GM23338 (cell line): ENCODE data around the gene TXNDC2. TPM values are rescaled to one million over a fixed set of nuclear protein-coding genes. Genes with fewer than 3 reads are reported as not detected.

ENCODE experiments used
- ATAC-seq: fragments of 200-7000 bp; cut with Tn5 transposase; 3 replicates; pipeline ENCODE4 v1.9.1; 2020
- DNase-seq: peaks from one replicate; pipeline ENCODE4 v3.0.0-alpha.2; 2015; ENCODE audit warnings: low spot score
- H2AFZ ChIP-seq: fragments of 200-600 bp; sonication (generic); 2 replicates; pipeline ENCODE4 v1.8.0; 2016; ENCODE audit warnings: antibody characterized with exemption, mild to moderate bottlenecking, moderate library complexity
- H3F3A ChIP-seq: fragments of 200-600 bp; sonication (generic); replicated peaks from 2 replicates; pipeline ENCODE4 v1.8.0; 2017; ENCODE audit warnings: antibody characterized with exemption, mixed run types, low read depth
- H3K27ac ChIP-seq: fragments of 200-600 bp; sonication (generic); 2 replicates; pipeline ENCODE4 v1.6.1; 2016; ENCODE audit warnings: low read depth
- H3K27me3 ChIP-seq: fragments of 200-600 bp; sonication (generic); 2 replicates; pipeline ENCODE4 v1.8.0; 2016; ENCODE audit warnings: mild to moderate bottlenecking, mixed run types, moderate library complexity; ENCODE audit not compliant: insufficient read depth
- H3K36me3 ChIP-seq: fragments of 200-600 bp; sonication (generic); 2 replicates; pipeline ENCODE4 v1.8.0; 2016; ENCODE audit warnings: mild to moderate bottlenecking; ENCODE audit not compliant: insufficient read depth
- H3K4me1 ChIP-seq: fragments of 200-600 bp; sonication (generic); 2 replicates; pipeline ENCODE4 v1.8.0; 2016; ENCODE audit warnings: mild to moderate bottlenecking, moderate library complexity; ENCODE audit not compliant: insufficient read depth
- H3K4me2 ChIP-seq: fragments of 200-600 bp; sonication (generic); 2 replicates; pipeline ENCODE4 v1.7.1; 2017; ENCODE audit warnings: mixed run types
- H3K4me3 ChIP-seq: fragments of 200-600 bp; sonication (generic); 2 replicates; pipeline ENCODE4 v1.6.1; 2016; ENCODE audit warnings: mixed run types
- H3K79me2 ChIP-seq: fragments of 200-600 bp; sonication (generic); replicated peaks from 2 replicates; pipeline ENCODE4 v1.8.0; 2017; ENCODE audit warnings: mild to moderate bottlenecking; ENCODE audit not compliant: insufficient read depth
- H3K9me2 ChIP-seq: fragments of 200-600 bp; sonication (generic); 2 replicates; pipeline ENCODE4 v1.8.0; 2017; ENCODE audit not compliant: insufficient read depth
- H4K20me1 ChIP-seq: fragments of 200-600 bp; sonication (generic); replicated peaks from 2 replicates; pipeline ENCODE4 v1.8.0; 2017; ENCODE audit warnings: mild to moderate bottlenecking; ENCODE audit not compliant: insufficient read depth
- H3K27ac Mint-ChIP-seq: 2 replicates; pipeline ENCODE4 v1.8.0; 2020; ENCODE audit warnings: inconsistent platforms, mild to moderate bottlenecking, moderate library complexity, mixed read lengths
- H3K27me3 Mint-ChIP-seq: 3 replicates; pipeline ENCODE4 v1.8.0; 2022; ENCODE audit warnings: low read depth, mild to moderate bottlenecking, moderate library complexity, mixed read lengths, inconsistent platforms; ENCODE audit not compliant: insufficient read depth, poor library complexity
- H3K36me3 Mint-ChIP-seq: 3 replicates; pipeline ENCODE4 v1.8.0; 2021; ENCODE audit warnings: low read depth, mild to moderate bottlenecking, inconsistent platforms, moderate library complexity, mixed read lengths
- H3K4me1 Mint-ChIP-seq: 3 replicates; pipeline ENCODE4 v1.8.0; 2020; ENCODE audit warnings: mild to moderate bottlenecking, inconsistent platforms, mixed read lengths
- H3K4me3 Mint-ChIP-seq: 3 replicates; pipeline ENCODE4 v1.8.0; 2021; ENCODE audit warnings: moderate library complexity, mild to moderate bottlenecking, inconsistent platforms, mixed read lengths
- H3K9me3 Mint-ChIP-seq: 3 replicates; pipeline ENCODE4 v1.8.0; 2020; ENCODE audit warnings: moderate library complexity, mild to moderate bottlenecking, inconsistent platforms, mixed read lengths
- CREB1 ChIP-seq: fragments of 250-450 bp; sonication (Bioruptor Pico); IDR thresholded peaks from 2 replicates; pipeline ENCODE4 v1.5.0; 2020; ENCODE audit warnings: low read depth, mild to moderate bottlenecking, moderate library complexity
- CTCF ChIP-seq, 2 experiments: fragments of 200-600 bp in 1 of 2; sonication (generic) in 1 of 2; conservative IDR thresholded peaks; 2 replicates each; pipeline versions ENCODE4 v1.5.1 to v1.6.1; 2016 to 2017; ENCODE audit warnings: antibody characterized with exemption in 2 of 2, low read depth in 2 of 2, mild to moderate bottlenecking in 2 of 2, moderate library complexity in 1 of 2
- EZH2 ChIP-seq: fragments of 200-600 bp; sonication (generic); IDR thresholded peaks from one replicate; pipeline ENCODE4 v1.8.0; 2017; ENCODE audit warnings: antibody characterized with exemption, mild to moderate bottlenecking, low read depth; ENCODE audit not compliant: unreplicated experiment
- EZH2phosphoT487 ChIP-seq: fragments of 200-600 bp; sonication (generic); IDR thresholded peaks from one replicate; pipeline ENCODE4 v1.8.1; 2018; ENCODE audit warnings: antibody characterized with exemption; ENCODE audit not compliant: unreplicated experiment
- JUNB ChIP-seq: IDR thresholded peaks from one replicate; pipeline ENCODE4 v1.6.1; 2016; ENCODE audit warnings: antibody characterized with exemption; ENCODE audit not compliant: unreplicated experiment
- NANOG ChIP-seq: IDR thresholded peaks from 2 replicates; pipeline ENCODE4 v1.6.1; 2016; ENCODE audit warnings: antibody characterized with exemption, borderline replicate concordance
- REST ChIP-seq: IDR thresholded peaks from one replicate; pipeline ENCODE4 v1.6.1; 2018; ENCODE audit warnings: antibody characterized with exemption; ENCODE audit not compliant: unreplicated experiment
- STAT1 ChIP-seq: IDR thresholded peaks from one replicate; pipeline ENCODE4 v1.6.1; 2016; ENCODE audit warnings: antibody characterized with exemption; ENCODE audit not compliant: unreplicated experiment
- ZNF114 ChIP-seq: fragments of 250-450 bp; sonication (Bioruptor Pico); IDR thresholded peaks from 2 replicates; pipeline ENCODE4 v1.5.0; 2020; ENCODE audit warnings: mild to moderate bottlenecking, moderate library complexity
- ZNF331 ChIP-seq: fragments of 250-450 bp; sonication (Bioruptor Pico); IDR thresholded peaks from 2 replicates; pipeline ENCODE4 v1.5.0; 2020; ENCODE audit warnings: low read depth, mild to moderate bottlenecking, moderate library complexity
- polyA plus RNA-seq: library from polyadenylated mRNA; unstranded; fragments of >200 nt; fragmentation: Nextera tagmentation; extraction: Ambion mirVana; gene quantifications from 2 replicates; pipeline ENCODE4 v1.2.1, GENCODE V29; 2016
- total RNA-seq: library from RNA; depleted of rRNA; stranded (reverse); fragments of >200 nt; shearing (Covaris generic); gene quantifications from 2 replicates; pipeline ENCODE4 v1.2.3, GENCODE V29; 2014
- TF ChIP-seq, protein P1 (sequence below): IDR thresholded peaks from 2 replicates; pipeline ENCODE4 v1.6.1; 2016; ENCODE audit warnings: antibody characterized with exemption

Gene TXNDC2
- total and polyA plus RNA-seq, 2 experiments from 2014 or later, result 0.16 TPM; not detected in 1

DNA sequence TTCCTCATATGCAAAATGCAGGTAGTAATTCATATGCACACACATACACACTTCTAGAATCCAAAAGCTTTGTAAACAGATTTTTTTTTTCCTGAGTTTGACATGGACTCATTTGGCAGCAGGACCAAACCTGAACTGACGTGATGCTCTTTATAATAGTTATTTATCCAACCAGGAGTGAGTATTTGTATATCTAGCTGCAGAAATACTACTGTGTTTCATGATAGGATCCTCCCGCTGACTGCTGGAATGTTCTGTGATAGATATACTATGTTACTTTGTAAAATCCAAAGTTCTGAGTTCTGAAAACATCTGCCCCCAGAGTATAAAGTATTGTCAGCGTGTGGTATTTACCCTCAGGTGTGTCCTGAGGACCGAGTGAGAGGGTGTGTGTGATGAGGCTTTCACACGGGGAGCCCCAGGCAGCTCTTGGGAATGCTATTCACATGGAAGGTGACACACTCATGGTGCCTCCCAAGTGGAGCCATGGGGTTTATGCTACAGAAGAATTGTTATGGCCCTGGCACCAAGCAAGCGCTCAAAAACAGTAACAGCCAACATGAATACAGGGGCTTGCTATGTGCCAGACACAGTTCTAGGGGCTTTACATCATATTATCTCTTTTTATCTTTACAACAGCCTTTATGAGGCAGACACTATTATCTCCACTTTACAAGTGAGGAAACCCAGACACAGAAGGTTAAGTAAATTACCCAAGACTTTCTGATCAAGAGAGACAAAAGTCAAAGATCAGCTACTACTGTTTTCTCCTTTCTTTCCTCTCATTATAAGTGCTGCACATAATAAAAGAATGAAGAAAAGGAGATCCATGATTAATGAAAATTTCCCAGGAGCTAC is 16.7 kb upstream of the TXNDC2 start:
- H2AFZ ChIP-seq, result peak overlapping the region; percentile 97; the same call in 1 of the 2 replicates
- no peaks in the 10 kb centered on the region for H3K9me2 ChIP-seq
- peaks cover 11% of the 10 kb centered on the region; the same call in 1 of the 2 replicates for H3K36me3 ChIP-seq
- Mint-ChIP-seq H3K9me3 (peaks cover 22% of the 10 kb centered on the region), H3K36me3 (peaks cover 16% of the 10 kb centered on the region), H3K4me1 (peaks cover 26% of the 10 kb centered on the region), H3K27ac (peak overlapping the region; percentile 26; the same call in 1 of the 2 replicates), H3K4me3 (no peak overlapping the region), H3K27me3 (peaks cover 14% of the 10 kb centered on the region)
- no peaks in the 10 kb centered on the region for H3F3A ChIP-seq
- H3K79me2 ChIP-seq, result no peaks in the 10 kb centered on the region
- ATAC-seq (peak; percentile 77), DNase-seq (no peak)
- H3K4me3 ChIP-seq, result no peak overlapping the region
- H4K20me1 ChIP-seq, result no peaks in the 10 kb centered on the region
- peaks cover 9% of the 10 kb centered on the region for H3K4me1 ChIP-seq
- no peaks in the 10 kb centered on the region for H3K27me3 ChIP-seq
- TF ChIP-seq, protein P1, sequence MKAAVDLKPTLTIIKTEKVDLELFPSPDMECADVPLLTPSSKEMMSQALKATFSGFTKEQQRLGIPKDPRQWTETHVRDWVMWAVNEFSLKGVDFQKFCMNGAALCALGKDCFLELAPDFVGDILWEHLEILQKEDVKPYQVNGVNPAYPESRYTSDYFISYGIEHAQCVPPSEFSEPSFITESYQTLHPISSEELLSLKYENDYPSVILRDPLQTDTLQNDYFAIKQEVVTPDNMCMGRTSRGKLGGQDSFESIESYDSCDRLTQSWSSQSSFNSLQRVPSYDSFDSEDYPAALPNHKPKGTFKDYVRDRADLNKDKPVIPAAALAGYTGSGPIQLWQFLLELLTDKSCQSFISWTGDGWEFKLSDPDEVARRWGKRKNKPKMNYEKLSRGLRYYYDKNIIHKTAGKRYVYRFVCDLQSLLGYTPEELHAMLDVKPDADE, result no peak
- TF ChIP-seq EZH2phosphoT487 (no peak), STAT1 (no peak), ZNF331 (CRISPR knock-in tag) (no peak), CTCF (conservative IDR thresholded peaks at IDR 0.05; ENCODE audit: low read depth in 2 of 2) (no peak), CREB1 (CRISPR knock-in tag) (no peak), ZNF114 (no peak), JUNB (no peak), EZH2 (no peak), NANOG (no peak), REST (no peak)
- no peak overlapping the region for H3K27ac ChIP-seq
- peak overlapping the region; percentile 49; the same call in 1 of the 2 replicates for H3K4me2 ChIP-seq
